Activated CD4-positive, CD25-positive, alpha-beta regulatory T cell treated with anti-CD3 and anti-CD28 coated beads, Interleukin-2, amount 50 U/mL, for 16 hours (primary cell): Measurements from ENCODE around the gene CEP78.

Experiments used
- DNase-seq: peaks from one replicate; pipeline ENCODE4 v3.0.0-alpha.2; 2020; ENCODE audit warnings: low read depth, low spot score

CEP78 gene

GRCh38 chr9:78306222-78307076 lies 70.6 kb downstream of the CEP78 start:
- DNase-seq, result no peak

DNA sequence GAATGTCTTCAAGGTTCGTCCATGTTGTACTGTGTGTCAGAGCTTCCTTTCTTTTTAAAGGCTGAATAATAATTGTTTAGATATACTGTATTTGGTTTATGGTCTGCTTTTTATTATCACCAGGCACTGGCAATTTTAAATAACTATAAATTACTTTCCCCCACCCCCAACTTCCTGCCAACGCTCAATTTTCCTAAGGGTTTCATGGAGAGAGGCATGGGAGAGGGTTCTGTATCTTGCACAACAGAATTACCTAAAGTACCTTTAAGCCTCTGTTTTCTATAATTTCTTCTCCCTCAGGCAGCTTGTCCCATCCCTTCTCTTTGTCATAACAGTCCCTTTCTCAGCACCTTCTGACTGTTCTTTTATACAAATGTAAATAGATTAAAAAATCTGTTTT lies 71.5 kb downstream of the CEP78 start:
- no peak for DNase-seq

GRCh38 chr9:78309066-78309465 lies 73.2 kb downstream of the CEP78 start:
- no peak for DNase-seq

DNA sequence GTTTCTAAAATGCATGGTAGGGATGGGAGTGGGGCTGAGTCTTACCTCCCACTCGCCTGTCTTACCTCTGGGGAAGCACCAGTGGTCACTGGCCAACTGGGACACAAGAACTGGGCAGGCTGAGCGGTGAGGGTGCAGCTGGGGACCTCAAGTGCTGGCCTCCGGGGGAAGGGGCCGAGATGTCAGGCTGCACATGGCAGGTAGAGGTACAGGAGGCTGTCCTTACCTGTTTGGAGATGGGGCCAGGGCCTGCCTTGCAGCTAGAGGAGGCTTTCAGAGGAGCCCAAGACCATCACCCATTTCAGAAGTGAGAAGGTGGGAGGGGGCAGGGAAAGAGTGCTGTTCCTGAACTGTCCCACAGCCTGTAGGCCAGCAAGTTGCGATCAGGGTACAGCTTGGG lies 75.2 kb downstream of the CEP78 start:
- DNase-seq, result no peak

DNA sequence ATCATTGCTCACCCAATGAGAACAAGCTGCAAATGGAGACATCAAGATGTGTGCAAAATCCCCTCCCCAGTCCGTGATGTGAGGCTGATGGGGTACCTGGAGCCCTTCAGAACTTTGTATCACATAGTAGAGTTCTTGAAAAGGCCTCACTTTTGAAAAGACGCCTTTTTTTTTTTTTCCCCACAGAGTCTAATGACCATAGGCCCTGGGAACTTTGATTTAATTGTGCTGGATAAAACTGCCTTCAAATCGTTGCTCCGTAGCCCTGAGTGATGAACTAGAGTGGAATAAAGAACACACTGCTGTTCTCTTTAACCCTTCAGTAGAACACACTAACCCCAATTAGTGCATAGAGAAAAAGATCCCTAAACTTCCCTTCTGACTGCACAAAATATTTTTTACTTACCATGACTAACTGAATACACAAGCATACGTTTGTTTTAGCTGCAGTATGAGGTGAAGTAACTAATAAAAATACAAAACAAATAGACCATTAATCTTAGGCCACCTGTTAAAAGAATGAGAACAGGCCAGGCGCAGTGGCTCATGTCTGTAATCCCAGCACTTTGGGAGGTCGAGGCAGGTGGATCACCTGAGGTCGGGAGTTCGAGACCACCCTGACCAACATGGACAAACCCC lies 76.1 kb downstream of the CEP78 start:
- no peak for DNase-seq

DNA sequence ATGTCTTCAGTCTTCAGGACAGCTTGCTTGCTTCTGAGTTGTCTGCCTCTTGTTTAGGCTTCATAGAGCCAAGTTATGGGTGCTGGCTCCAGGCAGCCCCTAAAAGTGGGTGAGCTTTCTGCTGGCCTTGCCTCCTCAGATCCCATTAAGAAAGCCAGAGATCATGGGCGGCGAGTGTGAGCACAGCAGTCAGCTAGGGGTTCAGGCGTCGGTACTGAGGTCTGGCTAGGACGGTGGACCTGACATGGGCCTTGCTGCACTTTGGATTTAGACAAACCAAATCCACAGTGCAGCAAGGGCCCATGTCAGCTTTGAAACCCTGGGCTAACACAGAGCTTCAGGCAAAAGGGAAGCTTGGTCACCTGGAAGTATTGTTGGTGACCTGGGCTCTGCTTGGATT lies 78.7 kb downstream of the CEP78 start:
- no peak for DNase-seq

DNA sequence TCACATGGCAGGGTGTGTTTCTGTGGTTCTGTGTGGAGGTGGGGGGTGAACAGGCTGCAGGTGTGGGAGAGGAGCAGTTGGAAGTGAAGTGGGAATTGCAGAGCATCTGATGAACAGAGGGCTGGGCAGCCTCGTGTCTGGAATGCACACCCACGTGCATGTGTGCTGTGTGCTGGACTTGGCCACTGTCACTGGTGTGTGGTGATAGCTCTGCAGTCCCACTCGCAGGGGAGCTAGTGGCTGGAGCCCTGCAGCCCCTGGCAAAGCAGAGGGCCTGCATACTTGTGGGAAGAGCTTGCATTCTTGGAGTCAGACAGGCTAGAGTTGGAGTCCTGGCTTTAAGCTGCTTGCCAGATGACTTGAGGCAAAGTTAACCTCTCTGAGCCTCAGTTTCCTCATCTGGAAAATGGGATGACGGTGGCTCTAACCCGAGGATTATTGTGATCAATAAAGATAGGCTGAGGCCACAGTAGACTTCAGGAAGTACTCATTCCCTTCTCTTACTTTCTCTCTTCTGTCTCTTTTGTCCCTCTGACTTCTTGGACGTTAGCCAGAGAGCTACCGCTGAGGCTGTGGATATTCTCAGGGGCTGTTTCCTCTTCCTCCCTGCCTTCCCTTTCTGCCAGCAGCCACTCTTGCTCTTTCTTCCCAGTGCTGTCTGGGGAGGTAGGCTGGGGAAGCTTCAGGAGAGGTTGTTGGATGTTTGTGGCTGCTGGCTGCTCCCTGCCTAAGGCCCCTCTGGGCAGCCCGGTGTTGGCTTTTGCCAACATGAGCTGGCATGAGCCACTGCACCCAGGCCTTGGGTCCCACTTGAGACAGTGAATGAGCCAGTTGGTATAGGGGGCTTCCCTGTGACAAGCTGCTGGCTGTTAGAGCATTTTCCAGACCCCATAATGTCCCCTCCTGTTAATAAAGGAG lies 79.3 kb downstream of the CEP78 start:
- no peak for DNase-seq

GRCh38 chr9:78316166-78316892 lies 80.5 kb downstream of the CEP78 start:
- DNase-seq, result no peak

- DNase-seq, result no peak
Observed at GRCh38 chr9:78319197-78320029, 83.5 kb downstream of the CEP78 start.

DNA sequence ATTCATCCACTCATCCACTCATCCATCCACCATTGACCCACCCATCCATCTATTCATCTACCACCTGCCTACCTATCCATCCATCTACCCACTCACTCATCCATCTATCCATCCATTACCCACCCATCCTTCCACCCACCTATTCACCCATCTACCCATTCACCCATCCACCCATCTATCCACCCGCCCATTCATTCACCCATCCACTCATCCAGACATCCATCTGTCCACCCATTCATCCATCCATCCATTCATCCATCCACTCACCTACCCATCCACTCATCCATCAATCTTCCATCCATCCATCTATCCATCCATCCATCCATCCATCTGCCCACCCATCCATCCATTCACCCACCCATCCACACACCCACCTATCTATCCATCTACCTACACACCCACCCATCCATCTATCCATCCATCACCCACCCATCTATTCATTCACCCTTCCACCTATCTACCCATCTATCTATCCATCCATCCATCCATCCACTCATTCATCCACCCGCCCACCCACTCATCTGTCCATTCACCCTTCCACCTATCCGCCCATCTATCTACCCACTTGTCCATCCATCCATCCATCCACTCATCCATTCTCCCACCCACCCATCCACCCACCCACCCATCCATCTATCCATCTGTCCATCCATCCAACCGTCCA lies 84.3 kb downstream of the CEP78 start:
- no peak for DNase-seq

DNA sequence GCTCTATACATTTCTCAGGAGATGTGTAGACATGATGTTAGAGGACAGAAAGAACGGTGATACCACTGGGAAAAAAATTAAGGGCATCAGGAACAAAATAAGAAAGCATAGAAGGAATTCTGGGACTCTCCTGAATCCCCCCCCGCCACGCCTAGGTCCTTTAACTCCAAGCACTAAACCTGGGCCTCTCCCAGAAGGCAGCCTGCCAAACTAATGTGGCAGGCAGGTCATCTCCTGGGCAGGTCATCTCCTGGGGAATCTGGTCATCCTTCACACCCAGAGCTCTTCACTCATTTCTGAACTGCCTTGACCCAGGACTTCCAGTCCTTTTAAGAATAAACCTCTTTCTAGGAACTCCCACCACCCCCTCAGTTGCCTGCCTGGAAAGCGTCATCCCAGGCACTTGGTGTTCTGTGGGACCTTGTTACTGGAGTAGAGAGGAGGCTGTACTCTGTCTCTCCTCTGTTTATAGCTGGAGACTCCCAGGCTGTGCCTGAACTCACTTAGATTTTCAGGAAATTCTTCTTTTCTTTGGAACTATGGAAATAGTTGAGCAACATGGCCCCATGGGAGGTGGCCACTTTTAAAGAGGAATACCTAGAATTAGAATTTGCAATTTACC lies 85.1 kb downstream of the CEP78 start:
- DNase-seq, result no peak

DNA sequence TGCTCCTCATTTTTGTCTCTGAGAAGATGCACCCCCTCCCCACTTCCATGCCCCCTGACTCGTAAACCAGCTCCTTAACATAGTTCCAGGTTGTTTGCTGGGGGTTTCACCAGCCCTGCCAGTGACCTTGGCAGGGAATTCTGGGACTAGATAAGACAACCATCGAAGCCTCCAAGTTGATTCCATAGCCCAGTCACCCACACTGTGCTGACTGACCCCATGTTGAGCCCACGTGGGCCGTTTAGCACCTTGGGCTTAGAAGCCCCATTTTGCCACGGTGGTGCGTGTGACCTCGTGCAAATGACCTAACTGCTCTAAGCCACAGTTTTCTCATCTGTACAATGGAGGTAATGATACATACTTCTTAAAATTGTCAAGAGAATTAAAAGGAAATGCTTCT lies 85.6 kb downstream of the CEP78 start:
- DNase-seq, result no peak

GRCh38 chr9:78324068-78324650 lies 88.3 kb downstream of the CEP78 start:
- DNase-seq, result no peak

- no peak for DNase-seq
Observed at GRCh38 chr9:78324682-78325081, 88.8 kb downstream of the CEP78 start.

- DNase-seq, result no peak
Observed at GRCh38 chr9:78325343-78325742, 89.5 kb downstream of the CEP78 start.

- no peak for DNase-seq
Observed at GRCh38 chr9:78325846-78326360, 90.0 kb downstream of the CEP78 start.

- no peak for DNase-seq
Observed at GRCh38 chr9:78326564-78326963, 90.7 kb downstream of the CEP78 start.
